ENCODE results near the gene LYRM2.

LYRM2 gene

GRCh38 chr6:89566930-89567629 is 71.5 kb downstream of the LYRM2 start:
- no peaks in the 10 kb centered on the region for H4K20me1 ChIP-seq (ENCODE audit: insufficient read depth, low read length)
- no peak for DNase-seq
- no peak overlapping the region for H3K27ac ChIP-seq (ENCODE audit: low read length)
- no peaks in the 10 kb centered on the region for H3K27me3 ChIP-seq (replicated peaks; ENCODE audit: insufficient read depth, low read length)
- no peaks in the 10 kb centered on the region for H3K9me3 ChIP-seq (replicated peaks; ENCODE audit: insufficient read depth, low read length)
- no peaks in the 10 kb centered on the region for H3K4me1 ChIP-seq (ENCODE audit: low read length)
- no peaks in the 10 kb centered on the region for H3F3A ChIP-seq (ENCODE audit: insufficient read depth, low read length)
- TF ChIP-seq EZH2phosphoT487 (IDR thresholded peaks at IDR 0.05; ENCODE audit: low read length) (no peak), CTCF (IDR thresholded peaks at IDR 0.05; ENCODE audit: low read length) (no peak), EZH2 (optimal IDR thresholded peaks at IDR 0.05; ENCODE audit: low read depth, low read length) (no peak)
- H3K79me2 ChIP-seq (ENCODE audit: low read length) = no peaks in the 10 kb centered on the region
- no peak overlapping the region for H2AFZ ChIP-seq (ENCODE audit: low read length)
- H3K9ac ChIP-seq (ENCODE audit: low read length) = no peak overlapping the region
- no peaks in the 10 kb centered on the region for H3K36me3 ChIP-seq (replicated peaks; ENCODE audit: insufficient read depth, low read length)
- H3K9me2 ChIP-seq (replicated peaks; ENCODE audit: insufficient read depth, low read length) = no peaks in the 10 kb centered on the region
- no peak overlapping the region for H3K4me2 ChIP-seq (ENCODE audit: low read depth, low read length)
- no peak overlapping the region for H3K4me3 ChIP-seq (ENCODE audit: low read length)

GRCh38 chr6:89566008-89566800 is 72.3 kb downstream of the LYRM2 start:
- no peaks in the 10 kb centered on the region for H3K9me2 ChIP-seq (replicated peaks; ENCODE audit: insufficient read depth, low read length)

GRCh38 chr6:89564752-89565427 is 73.7 kb downstream of the LYRM2 start:
- H3K9me3 ChIP-seq (replicated peaks; ENCODE audit: insufficient read depth, low read length) = no peaks in the 10 kb centered on the region
- TF ChIP-seq CTCF (IDR thresholded peaks at IDR 0.05; ENCODE audit: low read length) (no peak), EZH2 (optimal IDR thresholded peaks at IDR 0.05; ENCODE audit: low read depth, low read length) (no peak), EZH2phosphoT487 (IDR thresholded peaks at IDR 0.05; ENCODE audit: low read length) (no peak)
- no peak overlapping the region for H2AFZ ChIP-seq (ENCODE audit: low read length)
- no peak overlapping the region for H3K4me3 ChIP-seq (ENCODE audit: low read length)
- no peaks in the 10 kb centered on the region for H3F3A ChIP-seq (ENCODE audit: insufficient read depth, low read length)
- H3K4me1 ChIP-seq (ENCODE audit: low read length) = no peaks in the 10 kb centered on the region
- no peak overlapping the region for H3K4me2 ChIP-seq (ENCODE audit: low read depth, low read length)
- H4K20me1 ChIP-seq (ENCODE audit: insufficient read depth, low read length) = no peaks in the 10 kb centered on the region
- H3K27ac ChIP-seq (ENCODE audit: low read length) = no peak overlapping the region
- H3K9me2 ChIP-seq (replicated peaks; ENCODE audit: insufficient read depth, low read length) = no peaks in the 10 kb centered on the region
- H3K9ac ChIP-seq (ENCODE audit: low read length) = no peak overlapping the region
- no peaks in the 10 kb centered on the region for H3K27me3 ChIP-seq (replicated peaks; ENCODE audit: insufficient read depth, low read length)
- no peak for DNase-seq
- H3K79me2 ChIP-seq (ENCODE audit: low read length) = no peaks in the 10 kb centered on the region
- H3K36me3 ChIP-seq (replicated peaks; ENCODE audit: insufficient read depth, low read length) = no peaks in the 10 kb centered on the region

More at GRCh38 chr6:89566008-89566800, 72.3 kb downstream of the LYRM2 start:
- Histone ChIP-seq H3K4me2 (ENCODE audit: low read depth, low read length) (no peak overlapping the region), H3K9ac (ENCODE audit: low read length) (no peak overlapping the region), H3F3A (ENCODE audit: insufficient read depth, low read length) (no peaks in the 10 kb centered on the region), H3K9me3 (replicated peaks; ENCODE audit: insufficient read depth, low read length) (no peaks in the 10 kb centered on the region), H3K4me1 (ENCODE audit: low read length) (no peaks in the 10 kb centered on the region), H3K4me3 (ENCODE audit: low read length) (no peak overlapping the region), H3K27ac (ENCODE audit: low read length) (no peak overlapping the region), H3K36me3 (replicated peaks; ENCODE audit: insufficient read depth, low read length) (no peaks in the 10 kb centered on the region), H3K79me2 (ENCODE audit: low read length) (no peaks in the 10 kb centered on the region), H3K27me3 (replicated peaks; ENCODE audit: insufficient read depth, low read length) (no peaks in the 10 kb centered on the region), H2AFZ (ENCODE audit: low read length) (no peak overlapping the region), H4K20me1 (ENCODE audit: insufficient read depth, low read length) (no peaks in the 10 kb centered on the region)
- DNase-seq = no peak
- TF ChIP-seq EZH2 (optimal IDR thresholded peaks at IDR 0.05; ENCODE audit: low read depth, low read length) (no peak), CTCF (IDR thresholded peaks at IDR 0.05; ENCODE audit: low read length) (no peak)

All from MM.1S (cell line).